Measurements from ENCODE around the gene EPN1.
"Not testable (repeated sequence)": the region's sequence is repeated elsewhere in the genome, so short reads cannot be mapped to it uniquely, and the experiment has no call there.

Gene EPN1

GRCh38 chr19:55694241-55694655, 19.2 kb downstream of the EPN1 start:
- no peak for DNase-seq

- DNase-seq = no peak
Measured at GRCh38 chr19:55694656-55695491, 19.8 kb downstream of the EPN1 start.

GRCh38 chr19:55695511-55696290, 20.7 kb downstream of the EPN1 start:
- no peak for DNase-seq

- no peak for DNase-seq
Measured at GRCh38 chr19:55696301-55697068, 21.5 kb downstream of the EPN1 start.

- DNase-seq = no peak
Measured at GRCh38 chr19:55697069-55697440, 22.0 kb downstream of the EPN1 start.

GRCh38 chr19:55697698-55698097, 22.7 kb downstream of the EPN1 start:
- no peak for DNase-seq

- DNase-seq = no peak
Measured at GRCh38 chr19:55698256-55698655, 23.2 kb downstream of the EPN1 start.

- DNase-seq = no peak
Measured at GRCh38 chr19:55699221-55699620, 24.2 kb downstream of the EPN1 start.

GRCh38 chr19:55700813-55701212, 25.8 kb downstream of the EPN1 start:
- DNase-seq = no peak

GRCh38 chr19:55702131-55702627, 27.2 kb downstream of the EPN1 start:
- no peak for DNase-seq

GRCh38 chr19:55703790-55704215, 28.8 kb downstream of the EPN1 start:
- no peak for DNase-seq

- no peak for DNase-seq
Measured at GRCh38 chr19:55704494-55705245, 29.6 kb downstream of the EPN1 start.

GRCh38 chr19:55705972-55706371, 30.9 kb downstream of the EPN1 start:
- no peak for DNase-seq

- no peak for DNase-seq
Measured at GRCh38 chr19:55711719-55712118, 36.7 kb downstream of the EPN1 start.

GRCh38 chr19:55712804-55713631, 38.0 kb downstream of the EPN1 start:
- DNase-seq = no peak

- no peak for DNase-seq
Measured at GRCh38 chr19:55716531-55716930, 41.5 kb downstream of the EPN1 start.

- DNase-seq = no peak
Measured at GRCh38 chr19:55717251-55717650, 42.2 kb downstream of the EPN1 start.

- DNase-seq = not testable (repeated sequence)
Measured at GRCh38 chr19:55717879-55718711, 43.1 kb downstream of the EPN1 start.

- no peak for DNase-seq
Measured at GRCh38 chr19:55720214-55720746, 45.3 kb downstream of the EPN1 start.

GRCh38 chr19:55720801-55721200, 45.8 kb downstream of the EPN1 start:
- DNase-seq = no peak

Measured in fibroblast of skin of scalp (primary cell).